ENCODE data around the gene ZNF394.

ZNF394 gene

DNA sequence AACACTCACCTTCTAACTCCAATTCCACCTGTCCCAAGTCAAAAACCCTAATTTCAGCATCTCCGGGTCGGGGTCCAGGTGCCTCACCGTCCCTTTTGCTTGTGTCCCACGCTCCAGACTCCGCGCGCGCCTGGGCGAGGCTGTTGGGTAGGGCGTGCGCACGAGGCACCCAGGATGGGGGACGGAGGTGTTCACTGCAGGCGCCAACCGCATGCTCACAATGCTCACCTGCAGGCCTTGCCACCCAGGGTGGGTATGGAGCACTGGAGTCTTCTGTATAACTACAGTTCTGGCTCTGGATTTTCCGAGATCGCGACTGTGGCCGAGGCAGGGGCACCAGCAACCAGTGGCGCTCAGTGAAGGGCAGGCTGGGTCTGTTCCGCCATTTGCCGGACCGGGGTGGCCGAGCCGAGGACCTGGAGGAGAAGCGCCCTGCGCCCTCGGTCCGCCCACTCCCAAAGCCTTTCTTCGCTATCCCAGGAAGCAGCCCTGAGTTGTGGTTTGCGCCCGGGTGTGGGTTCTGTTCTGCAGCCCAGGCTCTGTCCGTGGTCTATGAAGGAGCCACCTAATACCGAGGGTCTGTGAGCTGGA, 43.1 kb upstream of the ZNF394 start:
- Histone ChIP-seq H3K23ac (ENCODE audit: low read depth, low read length, poor library complexity) (peak overlapping the region; percentile 55), H2AK5ac (ENCODE audit: low read depth, low read length) (no peak overlapping the region), H3K27ac (replicated peaks; ENCODE audit: low read length) (no peak overlapping the region), H3K4ac (ENCODE audit: low read length) (no peak overlapping the region), H3K4me2 (ENCODE audit: insufficient read depth, low read length, poor library complexity, severe bottlenecking) (no peak overlapping the region), H3K27me3 (ENCODE audit: control insufficient read depth in 3 of 3, insufficient read depth in 3 of 3, low read depth in 1 of 3, low read length in 3 of 3) (no peaks in the 10 kb centered on the region), H4K91ac (ENCODE audit: low read depth, low read length, poor library complexity) (no peak overlapping the region), H3K14ac (ENCODE audit: low read length) (no peak overlapping the region), H3K9ac (ENCODE audit: low read depth, low read length, poor library complexity) (no peak overlapping the region), H3K18ac (ENCODE audit: low read length) (no peak overlapping the region), H2BK12ac (ENCODE audit: low read length) (no peak overlapping the region), H2BK120ac (ENCODE audit: low read depth, low read length) (no peak overlapping the region), H2AFZ (ENCODE audit: low read length) (no peak overlapping the region), H3K4me1 (ENCODE audit: control insufficient read depth in 2 of 2, insufficient read depth in 1 of 2, low read depth in 1 of 2, low read length in 2 of 2) (no peaks in the 10 kb centered on the region), H3K36me3 (replicated peaks in 1 of 2; ENCODE audit: control insufficient read depth in 2 of 2, insufficient read depth in 2 of 2, low read length in 2 of 2) (peaks cover 6 to 43% of the 10 kb centered on the region in 2 donors), H3K79me1 (ENCODE audit: low read depth, low read length) (no peaks in the 10 kb centered on the region), H4K8ac (ENCODE audit: low read depth, low read length) (no peak overlapping the region), H3K9me3 (replicated peaks in 1 of 2; ENCODE audit: control insufficient read depth in 2 of 2, insufficient read depth in 1 of 2, low read depth in 1 of 2, low read length in 2 of 2) (peaks cover 21 to 35% of the 10 kb centered on the region in 2 donors), H3K4me3 (ENCODE audit: low read length in 2 of 2) (no peak overlapping the region), H2BK5ac (ENCODE audit: low read length) (no peak overlapping the region), H2BK15ac (ENCODE audit: low read length) (no peak overlapping the region)
- no CpG with 5 or more reads among the region's 34 CpGs for WGBS, 2 donors (ENCODE audit: extremely low coverage in 2 of 2, insufficient read length in 2 of 2, insufficient replicate concordance in 1 of 2)
- no peak for DNase-seq (ENCODE audit: low spot score)

DNA sequence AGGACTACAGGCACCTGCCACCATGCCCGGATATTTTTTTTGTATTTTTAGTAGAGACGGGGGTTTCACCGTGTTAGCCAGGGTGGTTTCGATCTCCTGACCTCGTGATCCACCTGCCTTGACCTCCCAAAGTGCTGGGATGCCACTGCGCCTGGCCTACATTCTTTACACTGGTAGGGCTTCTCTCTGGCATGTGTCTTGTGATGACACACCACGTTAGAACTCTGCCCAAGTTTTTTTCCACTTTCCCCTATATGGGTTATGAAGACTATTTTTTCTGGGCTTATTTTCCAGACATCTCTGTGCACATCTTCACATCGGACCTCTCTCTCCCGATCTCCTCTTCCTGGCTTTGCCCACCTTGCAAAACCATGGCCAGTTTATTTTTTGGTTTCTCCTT, 41.1 kb upstream of the ZNF394 start:
- Histone ChIP-seq H3K4me2 (ENCODE audit: insufficient read depth, low read length, poor library complexity, severe bottlenecking) (no peak overlapping the region), H3K14ac (ENCODE audit: low read length) (no peak overlapping the region), H3K79me1 (ENCODE audit: low read depth, low read length) (no peaks in the 10 kb centered on the region), H3K9me3 (replicated peaks in 1 of 2; ENCODE audit: control insufficient read depth in 2 of 2, insufficient read depth in 1 of 2, low read depth in 1 of 2, low read length in 2 of 2) (peaks cover 14 to 36% of the 10 kb centered on the region in 2 donors), H4K91ac (ENCODE audit: low read depth, low read length, poor library complexity) (no peak overlapping the region), H3K4ac (ENCODE audit: low read length) (no peak overlapping the region), H3K4me3 (ENCODE audit: low read length in 2 of 2) (no peak overlapping the region), H3K27ac (replicated peaks; ENCODE audit: low read length) (no peak overlapping the region), H2AFZ (ENCODE audit: low read length) (no peak overlapping the region), H2BK15ac (ENCODE audit: low read length) (no peak overlapping the region), H2AK5ac (ENCODE audit: low read depth, low read length) (no peak overlapping the region), H3K18ac (ENCODE audit: low read length) (no peak overlapping the region), H2BK12ac (ENCODE audit: low read length) (no peak overlapping the region), H2BK120ac (ENCODE audit: low read depth, low read length) (no peak overlapping the region), H3K4me1 (ENCODE audit: control insufficient read depth in 2 of 2, insufficient read depth in 1 of 2, low read depth in 1 of 2, low read length in 2 of 2) (no peaks in the 10 kb centered on the region), H4K8ac (ENCODE audit: low read depth, low read length) (no peak overlapping the region), H3K27me3 (ENCODE audit: control insufficient read depth in 3 of 3, insufficient read depth in 3 of 3, low read depth in 1 of 3, low read length in 3 of 3) (no peaks in the 10 kb centered on the region), H3K23ac (ENCODE audit: low read depth, low read length, poor library complexity) (no peak overlapping the region), H3K36me3 (replicated peaks in 1 of 2; ENCODE audit: control insufficient read depth in 2 of 2, insufficient read depth in 2 of 2, low read length in 2 of 2) (peaks cover 2 to 23% of the 10 kb centered on the region in 2 donors), H2BK5ac (ENCODE audit: low read length) (no peak overlapping the region), H3K9ac (ENCODE audit: low read depth, low read length, poor library complexity) (no peak overlapping the region)
- no CpG with 5 or more reads among the region's 9 CpGs for WGBS, 2 donors (ENCODE audit: extremely low coverage in 2 of 2, insufficient read length in 2 of 2, insufficient replicate concordance in 1 of 2)
- DNase-seq (ENCODE audit: low spot score) = no peak

DNA sequence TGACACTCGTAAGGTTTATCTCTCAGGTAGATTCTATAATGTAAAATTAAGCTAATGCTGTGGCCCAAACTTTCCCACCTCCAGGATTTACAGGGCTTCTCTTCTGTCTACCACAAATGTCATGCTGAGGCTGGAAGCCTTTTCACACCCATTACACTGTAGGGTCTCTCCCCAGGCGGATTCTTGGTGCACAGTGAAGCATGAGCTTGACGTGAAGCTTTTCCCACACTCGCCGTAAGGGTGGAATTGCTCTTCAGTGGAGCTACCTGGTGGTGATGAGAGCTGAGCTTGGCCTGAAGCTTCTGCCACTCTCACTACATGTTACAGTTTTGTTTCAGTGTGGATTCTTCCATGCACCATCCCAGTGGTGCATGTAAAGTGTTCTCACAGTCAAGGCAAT, 40.5 kb upstream of the ZNF394 start:
- no peak overlapping the region for H3K27ac ChIP-seq (replicated peaks; ENCODE audit: low read length)
- H2AK5ac ChIP-seq (ENCODE audit: low read depth, low read length) = no peak overlapping the region
- H3K9ac ChIP-seq (ENCODE audit: low read depth, low read length, poor library complexity) = no peak overlapping the region
- H3K14ac ChIP-seq (ENCODE audit: low read length) = no peak overlapping the region
- peaks cover 13 to 36% of the 10 kb centered on the region in 2 donors for H3K9me3 ChIP-seq (replicated peaks in 1 of 2; ENCODE audit: control insufficient read depth in 2 of 2, insufficient read depth in 1 of 2, low read depth in 1 of 2, low read length in 2 of 2)
- WGBS, 2 donors (ENCODE audit: extremely low coverage in 2 of 2, insufficient read length in 2 of 2, insufficient replicate concordance in 1 of 2) = no CpG with 5 or more reads among the region's 5 CpGs
- DNase-seq (ENCODE audit: low spot score) = no peak
- no peak overlapping the region for H3K4ac ChIP-seq (ENCODE audit: low read length)
- H3K4me1 ChIP-seq (ENCODE audit: control insufficient read depth in 2 of 2, insufficient read depth in 1 of 2, low read depth in 1 of 2, low read length in 2 of 2) = no peaks in the 10 kb centered on the region
- no peak overlapping the region for H3K4me3 ChIP-seq (ENCODE audit: low read length in 2 of 2)
- no peak overlapping the region for H2BK12ac ChIP-seq (ENCODE audit: low read length)
- no peak overlapping the region for H3K23ac ChIP-seq (ENCODE audit: low read depth, low read length, poor library complexity)
- H2AFZ ChIP-seq (ENCODE audit: low read length) = no peak overlapping the region
- peaks cover 2 to 18% of the 10 kb centered on the region in 2 donors for H3K36me3 ChIP-seq (replicated peaks in 1 of 2; ENCODE audit: control insufficient read depth in 2 of 2, insufficient read depth in 2 of 2, low read length in 2 of 2)
- H4K91ac ChIP-seq (ENCODE audit: low read depth, low read length, poor library complexity) = no peak overlapping the region
- no peaks in the 10 kb centered on the region for H3K27me3 ChIP-seq (ENCODE audit: control insufficient read depth in 3 of 3, insufficient read depth in 3 of 3, low read depth in 1 of 3, low read length in 3 of 3)
- H4K8ac ChIP-seq (ENCODE audit: low read depth, low read length) = no peak overlapping the region
- H2BK120ac ChIP-seq (ENCODE audit: low read depth, low read length) = no peak overlapping the region
- H3K4me2 ChIP-seq (ENCODE audit: insufficient read depth, low read length, poor library complexity, severe bottlenecking) = no peak overlapping the region
- H2BK15ac ChIP-seq (ENCODE audit: low read length) = no peak overlapping the region
- no peak overlapping the region for H2BK5ac ChIP-seq (ENCODE audit: low read length)
- no peak overlapping the region for H3K18ac ChIP-seq (ENCODE audit: low read length)
- H3K79me1 ChIP-seq (ENCODE audit: low read depth, low read length) = no peaks in the 10 kb centered on the region

DNA sequence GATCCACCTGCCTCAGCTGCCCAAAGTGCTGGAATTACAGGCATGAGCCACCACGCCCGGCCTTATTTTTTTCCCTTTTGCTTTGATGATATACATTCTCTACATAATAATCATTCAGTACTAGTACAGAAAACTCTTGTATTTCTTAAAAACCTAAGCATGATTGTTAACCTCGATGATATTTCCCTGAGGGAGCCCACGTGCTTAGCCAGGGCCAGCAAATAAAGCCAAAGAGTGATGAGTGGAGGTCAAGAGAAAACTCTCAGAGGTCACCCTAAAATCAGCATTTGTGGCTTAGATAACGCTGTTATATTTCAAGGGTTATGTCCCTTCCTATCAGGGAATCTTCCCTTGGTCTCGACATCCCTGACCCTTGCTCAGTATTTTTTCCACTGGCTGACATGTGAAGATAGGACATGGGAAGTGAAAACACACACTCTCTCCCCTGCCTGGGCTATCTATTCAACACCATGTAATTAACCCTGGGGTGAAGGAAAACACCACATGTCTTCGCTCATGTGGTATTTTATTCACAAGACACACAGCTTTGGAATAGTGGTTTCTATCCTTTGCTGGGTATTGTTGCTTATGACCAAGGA, 39.2 kb upstream of the ZNF394 start:
- Histone ChIP-seq H3K23ac (ENCODE audit: low read depth, low read length, poor library complexity) (no peak overlapping the region), H3K4me1 (ENCODE audit: control insufficient read depth in 2 of 2, insufficient read depth in 1 of 2, low read depth in 1 of 2, low read length in 2 of 2) (no peaks in the 10 kb centered on the region), H3K9ac (ENCODE audit: low read depth, low read length, poor library complexity) (no peak overlapping the region), H3K4ac (ENCODE audit: low read length) (no peak overlapping the region), H2BK15ac (ENCODE audit: low read length) (no peak overlapping the region), H2AK5ac (ENCODE audit: low read depth, low read length) (no peak overlapping the region), H3K4me2 (ENCODE audit: insufficient read depth, low read length, poor library complexity, severe bottlenecking) (no peak overlapping the region), H3K36me3 (replicated peaks in 1 of 2; ENCODE audit: control insufficient read depth in 2 of 2, insufficient read depth in 2 of 2, low read length in 2 of 2) (peaks cover 2 to 16% of the 10 kb centered on the region in 2 donors), H3K9me3 (replicated peaks in 1 of 2; ENCODE audit: control insufficient read depth in 2 of 2, insufficient read depth in 1 of 2, low read depth in 1 of 2, low read length in 2 of 2) (peaks cover 11 to 36% of the 10 kb centered on the region in 2 donors), H2BK5ac (ENCODE audit: low read length) (no peak overlapping the region), H3K14ac (ENCODE audit: low read length) (no peak overlapping the region), H3K79me1 (ENCODE audit: low read depth, low read length) (no peaks in the 10 kb centered on the region), H3K27ac (replicated peaks; ENCODE audit: low read length) (no peak overlapping the region), H2AFZ (ENCODE audit: low read length) (no peak overlapping the region), H3K18ac (ENCODE audit: low read length) (no peak overlapping the region), H4K91ac (ENCODE audit: low read depth, low read length, poor library complexity) (no peak overlapping the region), H3K27me3 (ENCODE audit: control insufficient read depth in 3 of 3, insufficient read depth in 3 of 3, low read depth in 1 of 3, low read length in 3 of 3) (no peaks in the 10 kb centered on the region), H2BK120ac (ENCODE audit: low read depth, low read length) (no peak overlapping the region), H2BK12ac (ENCODE audit: low read length) (no peak overlapping the region), H4K8ac (ENCODE audit: low read depth, low read length) (no peak overlapping the region), H3K4me3 (ENCODE audit: low read length in 2 of 2) (no peak overlapping the region)
- no CpG with 5 or more reads among the region's 7 CpGs for WGBS, 2 donors (ENCODE audit: extremely low coverage in 2 of 2, insufficient read length in 2 of 2, insufficient replicate concordance in 1 of 2)
- no peak for DNase-seq (ENCODE audit: low spot score)
